GM12878 (cell line): ENCODE results near the gene BCKDHB. TPM values are rescaled to one million over a fixed set of nuclear protein-coding genes. Genes with fewer than 3 reads are reported as not detected.

Experiments
- ATAC-seq: fragments of 200-7000 bp; cut with Tn5 transposase; 3 replicates; pipeline ENCODE4 v1.9.1; 2020; ENCODE audit warnings: mild to moderate bottlenecking, moderate library complexity
- BruUV-seq: library from RNA; stranded (reverse); fragments of 400-500 nt; replicated peaks from 2 replicates; lab custom pipeline; 2021; lab: Mats Ljungman, UMichigan
- CTCF ChIA-PET: fragments of 300-600 bp; sonication (Branson Sonifier 250); formaldehyde crosslinking; extraction: SDS; loops from one replicate; lab custom pipeline; 2021; ENCODE audit warnings: inconsistent platforms; lab: Yijun Ruan, JAX
- POLR2A ChIA-PET: fragments of 350-600 bp; formaldehyde crosslinking; extraction: SDS; loops from one replicate; lab custom pipeline; 2021; ENCODE audit warnings: inconsistent platforms; lab: Charles Lee
- RAD21 ChIA-PET: fragments of 300-600 bp; sonication (Branson Sonifier 250); formaldehyde crosslinking; loops from one replicate; lab custom pipeline; 2023; ENCODE audit warnings: antibody characterized with exemption; ENCODE audit not compliant: unreplicated experiment; lab: Charles Lee
- SMC1A ChIA-PET: fragments of 300-600 bp; sonication (Branson Sonifier 250); formaldehyde crosslinking; loops from one replicate; lab custom pipeline; 2023; ENCODE audit not compliant: unreplicated experiment, uncharacterized antibody; lab: Charles Lee
- DNase-seq: peaks from one replicate; pipeline ENCODE4 v3.0.0-alpha.2; 2011; ENCODE audit warnings: low read depth, low spot score
- FAIRE-seq: peaks from 3 replicates; lab custom pipeline; 2011; peaks lifted over from hg19 to GRCh38; lab: Jason Lieb, UNC
- H2AFZ ChIP-seq: 2 replicates; pipeline ENCODE4 v1.6.0; 2011; ENCODE audit warnings: low read depth, low read length, control low read depth; ENCODE audit not compliant: control insufficient read depth
- H3K27ac ChIP-seq: 2 replicates; pipeline ENCODE4 v1.5.1; 2011; ENCODE audit warnings: control low read depth; ENCODE audit not compliant: control insufficient read depth, insufficient read depth
- H3K27me3 ChIP-seq, 2 experiments: replicated peaks in 1 of 2; 2 replicates each; pipeline versions ENCODE4 v1.6.0 to v1.6.1; 2011; ENCODE audit warnings: low read length in 1 of 2; ENCODE audit not compliant: control insufficient read depth in 2 of 2, insufficient read depth in 2 of 2
- H3K36me3 ChIP-seq, 2 experiments: 2 replicates each; pipeline ENCODE4 v1.5.1; 2011; ENCODE audit warnings: low read length in 1 of 2; ENCODE audit not compliant: control insufficient read depth in 2 of 2, insufficient read depth in 2 of 2
- H3K4me1 ChIP-seq: 2 replicates; pipeline ENCODE4 v1.6.1; 2011; ENCODE audit warnings: mild to moderate bottlenecking, low read length, moderate library complexity, mixed read lengths; ENCODE audit not compliant: control insufficient read depth, insufficient read depth
- H3K4me2 ChIP-seq: 2 replicates; pipeline ENCODE4 v1.6.0; 2011; ENCODE audit warnings: control low read depth; ENCODE audit not compliant: control insufficient read depth, insufficient read depth
- H3K4me3 ChIP-seq: fragments of 200-600 bp; sonication (generic); 2 replicates; pipeline ENCODE4 v1.5.1; 2016
- H3K79me2 ChIP-seq: 2 replicates; pipeline ENCODE4 v1.6.0; 2011; ENCODE audit warnings: low read length; ENCODE audit not compliant: control insufficient read depth, insufficient read depth
- H3K9ac ChIP-seq: 2 replicates; pipeline ENCODE4 v1.8.0; 2011; ENCODE audit warnings: low read length, control low read depth, mixed read lengths; ENCODE audit not compliant: control insufficient read depth, insufficient read depth
- H3K9me3 ChIP-seq: replicated peaks from 3 replicates; pipeline ENCODE4 v1.5.1; 2011; ENCODE audit warnings: mild to moderate bottlenecking, low read length; ENCODE audit not compliant: control insufficient read depth, insufficient read depth
- H4K20me1 ChIP-seq: 2 replicates; pipeline ENCODE4 v1.6.0; 2011; ENCODE audit not compliant: control insufficient read depth, insufficient read depth
- ATF3 ChIP-seq: IDR thresholded peaks from 2 replicates; pipeline ENCODE4 v1.6.1; 2011; ENCODE audit warnings: low read depth, mild to moderate bottlenecking, low read length, moderate library complexity, borderline replicate concordance; ENCODE audit errors: extremely low read depth
- BCL11A ChIP-seq: IDR thresholded peaks from 2 replicates; pipeline ENCODE4 v1.6.1; 2011; ENCODE audit warnings: low read depth, low read length
- CHD4 ChIP-seq: fragments of 200-600 bp; sonication (generic); IDR thresholded peaks from 2 replicates; pipeline ENCODE4 v1.6.1; 2016; ENCODE audit warnings: mild to moderate bottlenecking
- CREM ChIP-seq: IDR thresholded peaks from 2 replicates; pipeline ENCODE4 v1.6.1; 2014; ENCODE audit warnings: antibody characterized with exemption, low read depth
- IKZF2 ChIP-seq, 2 experiments: fragments of 450-650 bp; IDR thresholded peaks; 2 replicates each; pipeline ENCODE4 v1.6.1; 2017; ENCODE audit warnings: mild to moderate bottlenecking in 2 of 2, moderate library complexity in 2 of 2
- LARP7 ChIP-seq: fragments of 450-650 bp; IDR thresholded peaks from 2 replicates; pipeline ENCODE4 v1.6.1; 2017; ENCODE audit warnings: mild to moderate bottlenecking
- MEF2A ChIP-seq: IDR thresholded peaks from 2 replicates; pipeline ENCODE4 v1.6.1; 2011; ENCODE audit warnings: low read depth, mild to moderate bottlenecking, low read length, moderate library complexity; ENCODE audit not compliant: insufficient read depth
- MTA3 ChIP-seq: IDR thresholded peaks from 2 replicates; pipeline ENCODE4 v1.6.1; 2012; ENCODE audit warnings: low read length, inconsistent platforms, borderline replicate concordance
- NR2C1 ChIP-seq: fragments of 450-650 bp; IDR thresholded peaks from 2 replicates; pipeline ENCODE4 v1.6.1; 2017; ENCODE audit warnings: antibody characterized with exemption, mild to moderate bottlenecking, moderate library complexity
- PAX8 ChIP-seq: fragments of 450-650 bp; IDR thresholded peaks from 2 replicates; pipeline ENCODE4 v1.6.1; 2017; ENCODE audit warnings: mild to moderate bottlenecking, moderate library complexity
- RCOR1 ChIP-seq: conservative IDR thresholded peaks from 2 replicates; pipeline ENCODE4 v1.6.1; 2012; ENCODE audit warnings: low read depth, low read length, improper control_type of control experiment
- SIN3A ChIP-seq: IDR thresholded peaks from 2 replicates; pipeline ENCODE4 v1.6.1; 2012; ENCODE audit warnings: low read depth, low read length, improper control_type of control experiment
- SKIL ChIP-seq: fragments of 450-650 bp; IDR thresholded peaks from 2 replicates; pipeline ENCODE4 v1.6.1; 2017; ENCODE audit warnings: mild to moderate bottlenecking, low read depth, inconsistent platforms; ENCODE audit not compliant: poor library complexity, severe bottlenecking
- SPI1 ChIP-seq: IDR thresholded peaks from 2 replicates; pipeline ENCODE4 v1.6.1; 2011; ENCODE audit warnings: low read depth, mild to moderate bottlenecking, low read length, moderate library complexity, borderline replicate concordance; ENCODE audit not compliant: insufficient read depth
- SUPT20H ChIP-seq: IDR thresholded peaks from 2 replicates; pipeline ENCODE4 v1.6.1; 2011; ENCODE audit warnings: low read depth, mild to moderate bottlenecking, low read length, moderate library complexity, borderline replicate concordance; ENCODE audit not compliant: control insufficient read depth
- ZBTB11 ChIP-seq: fragments of 450-650 bp; formaldehyde crosslinking; IDR thresholded peaks from 2 replicates; pipeline ENCODE4 v1.5.0; 2022; ENCODE audit warnings: mild to moderate bottlenecking, missing genetic modification characterization
- ZNF384 ChIP-seq: IDR thresholded peaks from 2 replicates; pipeline ENCODE4 v1.6.1; 2012; ENCODE audit warnings: low read depth, mild to moderate bottlenecking, low read length, improper control_type of control experiment, borderline replicate concordance
- WGBS: methylation state at CpG from one replicate; pipeline ENCODE4 v1.1.6; 2016; ENCODE audit warnings: low lambda C conversion rate; ENCODE audit not compliant: insufficient replicate concordance, insufficient coverage; ENCODE audit errors: missing lambda C conversion rate; 5-methylcytosine and 5-hydroxymethylcytosine counted together
- in situ Hi-C: fragments of 300-500 bp; cut with MboI; formaldehyde crosslinking; loops from 9 replicates; pipeline ENCODE4 v1.14.3; 2018; ENCODE audit warnings: mixed read lengths
- intact Hi-C: fragments of 100-400 bp; cut with micrococcal nuclease; formaldehyde crosslinking; loops from one replicate; pipeline ENCODE4 v1.14.2; 2022; ENCODE audit not compliant: unreplicated experiment
- polyA plus RNA-seq, 11 experiments: library from polyadenylated mRNA; depleted of rRNA in 4 of 11; unstranded in 6 of 11; stranded (reverse) in 5 of 11; fragments of >200 nt; fragmentation: Nextera tagmentation in 4 of 11; fragmentation: Illumina TruSeq in 1 of 11; extraction: Ambion mirVana in 4 of 11; extraction: Trizol in 1 of 11; gene quantifications; 1 replicate in 1 of 11; 2 replicates in 10 of 11; pipeline versions ENCODE4 v1.2.1 to v1.2.3, GENCODE V29; 2011 to 2016; ENCODE audit warnings: inconsistent platforms in 2 of 11, missing spikeins in 2 of 11, low read depth in 1 of 11
- total RNA-seq, 4 experiments: library from RNA; depleted of rRNA in 3 of 4; stranded (reverse); fragments of >200 nt in 3 of 4; fragmentation: Illumina TruSeq in 1 of 4; extraction: Trizol in 1 of 4; gene quantifications; 2 replicates each; pipeline versions ENCODE4 v1.2.1 to v1.2.3, GENCODE V29; 2013 to 2021

Gene BCKDHB
- total and polyA plus RNA-seq, 10 of the 15 experiments (the other 5 are each of a cell fraction or from before 2014, with no cell fraction given), result 12.9 to 57.1 (median 25.3) TPM

- no peak for TF ChIP-seq SUPT20H
Measured at GRCh38 chr6:80158478-80158989, 52.1 kb downstream of the BCKDHB start (continued).

- 100% methylated on average over 1 of the region's 1 CpG for WGBS
- POLR2A ChIA-PET, result no interaction called here
- DNase-seq (no peak), FAIRE-seq (no peak), ATAC-seq (no peak)
- no peaks in the 10 kb centered on the region for H3K36me3 ChIP-seq
- TF ChIP-seq RCOR1 (no peak), CREM (no peak), SIN3A (no peak), SKIL (no peak), SPI1 (no peak), BCL11A (no peak), ATF3 (no peak), NR2C1 (no peak), LARP7 (no peak), CHD4 (no peak), ZNF384 (no peak), MTA3 (no peak), MEF2A (no peak), ZBTB11 (CRISPR knock-in tag) (no peak), PAX8 (no peak), IKZF2 (IDR thresholded peaks at IDR 0.05) (no peak)
- RAD21 ChIA-PET, result interaction anchor here (1.2 kb wide), 1 partner anchor 63 kb away, joined by 3 read pairs; no protein-coding TSS in a partner anchor
- CTCF ChIA-PET, result interaction anchor here (0.8 to 1.9 kb wide), 4 partner anchors 9 to 55 kb away, joined by 4 to 12 read pairs (median 4); partner anchors contain the start of gene BCKDHB
- BruUV-seq, result no TSS peak
- no peak overlapping the region for H3K9ac ChIP-seq
- H3K79me2 ChIP-seq, result no peaks in the 10 kb centered on the region
- no peaks in the 10 kb centered on the region for H3K27me3 ChIP-seq
- in situ Hi-C loops, result no loop called here
- H3K4me1 ChIP-seq, result peaks cover 9% of the 10 kb centered on the region
- SMC1A ChIA-PET, result interaction anchor here (0.9 to 2.2 kb wide), 4 partner anchors 10 to 166 kb away, joined by 3 to 12 read pairs (median 6); no protein-coding TSS in a partner anchor
- H2AFZ ChIP-seq, result no peak overlapping the region
- H3K27ac ChIP-seq, result no peak overlapping the region
- H3K4me2 ChIP-seq, result no peak overlapping the region
- intact Hi-C loops, result no loop called here
- H3K4me3 ChIP-seq, result no peak overlapping the region
- H3K9me3 ChIP-seq, result no peaks in the 10 kb centered on the region
- H4K20me1 ChIP-seq, result no peaks in the 10 kb centered on the region
Measured at GRCh38 chr6:80161434-80161833, 55.0 kb downstream of the BCKDHB start.
